NT2/D1 (cell line): ENCODE measurements around the gene CTIF.

Source experiments
- YY1 ChIP-seq: IDR thresholded peaks from 2 replicates; pipeline ENCODE4 v1.6.1; 2011; ENCODE audit not compliant: insufficient read length, insufficient read depth
- ZNF274 ChIP-seq: IDR thresholded peaks from 2 replicates; pipeline ENCODE4 v1.6.1; 2011; ENCODE audit warnings: mild to moderate bottlenecking, low read depth, low read length

- TF ChIP-seq YY1 = no peak
- TF ChIP-seq ZNF274 = no peak
Observed at GRCh38 chr18:48832938-48833700, 294.3 kb downstream of the CTIF start.
